Measurements from ENCODE around the gene BACH2. TPM values are rescaled to one million over a fixed set of nuclear protein-coding genes. Genes with fewer than 3 reads are reported as not detected.

BACH2 gene
- total RNA-seq, 1 donor from 2014 or later: 34.1 TPM

DNA sequence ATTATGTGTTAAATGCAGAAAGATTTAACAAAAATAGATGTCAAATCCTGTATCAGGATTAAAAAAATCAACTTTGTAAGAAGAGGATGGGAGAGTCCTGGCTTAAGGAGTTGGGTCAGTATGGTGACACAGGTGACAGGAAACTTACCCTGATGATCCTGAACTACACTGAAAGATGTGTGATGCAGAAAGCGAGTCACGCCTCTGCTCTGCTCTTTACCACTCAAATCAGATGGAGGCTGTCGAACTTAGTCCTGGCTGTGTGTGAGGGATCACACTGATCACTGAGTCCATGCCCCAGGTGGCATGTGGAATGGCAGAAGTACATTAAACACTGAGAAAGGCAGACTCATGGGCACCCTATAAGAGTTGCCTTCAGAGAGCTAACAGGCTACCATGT, 309.5 kb downstream of the BACH2 start:
- no peaks in the 10 kb centered on the region for H3K9me3 Mint-ChIP-seq
- no peak for DNase-seq (ENCODE audit: low spot score in 2 of 2, unreplicated experiment in 2 of 2)
- TF ChIP-seq, protein P1, sequence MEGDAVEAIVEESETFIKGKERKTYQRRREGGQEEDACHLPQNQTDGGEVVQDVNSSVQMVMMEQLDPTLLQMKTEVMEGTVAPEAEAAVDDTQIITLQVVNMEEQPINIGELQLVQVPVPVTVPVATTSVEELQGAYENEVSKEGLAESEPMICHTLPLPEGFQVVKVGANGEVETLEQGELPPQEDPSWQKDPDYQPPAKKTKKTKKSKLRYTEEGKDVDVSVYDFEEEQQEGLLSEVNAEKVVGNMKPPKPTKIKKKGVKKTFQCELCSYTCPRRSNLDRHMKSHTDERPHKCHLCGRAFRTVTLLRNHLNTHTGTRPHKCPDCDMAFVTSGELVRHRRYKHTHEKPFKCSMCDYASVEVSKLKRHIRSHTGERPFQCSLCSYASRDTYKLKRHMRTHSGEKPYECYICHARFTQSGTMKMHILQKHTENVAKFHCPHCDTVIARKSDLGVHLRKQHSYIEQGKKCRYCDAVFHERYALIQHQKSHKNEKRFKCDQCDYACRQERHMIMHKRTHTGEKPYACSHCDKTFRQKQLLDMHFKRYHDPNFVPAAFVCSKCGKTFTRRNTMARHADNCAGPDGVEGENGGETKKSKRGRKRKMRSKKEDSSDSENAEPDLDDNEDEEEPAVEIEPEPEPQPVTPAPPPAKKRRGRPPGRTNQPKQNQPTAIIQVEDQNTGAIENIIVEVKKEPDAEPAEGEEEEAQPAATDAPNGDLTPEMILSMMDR (IDR thresholded peaks at IDR 0.05; ENCODE audit: unreplicated experiment): no peak
- H3K36me3 Mint-ChIP-seq: no peaks in the 10 kb centered on the region
- H3K4me1 Mint-ChIP-seq: peaks cover 51% of the 10 kb centered on the region
- no peaks in the 10 kb centered on the region for H3K27me3 Mint-ChIP-seq (ENCODE audit: low read depth)
- H3K27ac Mint-ChIP-seq: no peak overlapping the region
- H3K4me3 Mint-ChIP-seq: no peak overlapping the region

DNA sequence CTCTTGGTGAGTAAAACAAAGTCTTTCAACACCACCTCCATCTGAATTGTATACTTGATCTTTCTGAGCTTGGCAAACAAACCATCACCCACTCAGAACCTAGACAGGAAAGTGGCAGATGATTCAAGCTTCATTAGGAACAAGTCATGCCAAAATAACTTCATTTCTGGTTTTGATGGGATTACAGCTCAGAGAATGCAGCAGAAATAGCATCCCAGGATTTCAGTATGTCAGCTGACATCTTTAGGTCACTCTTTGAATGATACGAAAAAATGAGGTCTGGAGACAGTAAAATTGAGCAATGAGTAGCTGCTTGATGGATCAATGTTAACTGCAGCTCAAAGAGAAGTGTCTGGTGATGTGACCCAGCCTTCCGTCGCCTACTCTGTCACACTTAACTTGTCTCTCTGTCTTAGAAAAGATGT, 310.0 kb downstream of the BACH2 start:
- Mint-ChIP-seq H3K27me3 (ENCODE audit: low read depth) (no peaks in the 10 kb centered on the region), H3K9me3 (no peaks in the 10 kb centered on the region), H3K36me3 (no peaks in the 10 kb centered on the region), H3K27ac (no peak overlapping the region), H3K4me3 (no peak overlapping the region), H3K4me1 (peaks cover 51% of the 10 kb centered on the region)
- TF ChIP-seq, protein P1 (IDR thresholded peaks at IDR 0.05; ENCODE audit: unreplicated experiment): no peak
- no peak for DNase-seq (ENCODE audit: low spot score in 2 of 2, unreplicated experiment in 2 of 2)

DNA sequence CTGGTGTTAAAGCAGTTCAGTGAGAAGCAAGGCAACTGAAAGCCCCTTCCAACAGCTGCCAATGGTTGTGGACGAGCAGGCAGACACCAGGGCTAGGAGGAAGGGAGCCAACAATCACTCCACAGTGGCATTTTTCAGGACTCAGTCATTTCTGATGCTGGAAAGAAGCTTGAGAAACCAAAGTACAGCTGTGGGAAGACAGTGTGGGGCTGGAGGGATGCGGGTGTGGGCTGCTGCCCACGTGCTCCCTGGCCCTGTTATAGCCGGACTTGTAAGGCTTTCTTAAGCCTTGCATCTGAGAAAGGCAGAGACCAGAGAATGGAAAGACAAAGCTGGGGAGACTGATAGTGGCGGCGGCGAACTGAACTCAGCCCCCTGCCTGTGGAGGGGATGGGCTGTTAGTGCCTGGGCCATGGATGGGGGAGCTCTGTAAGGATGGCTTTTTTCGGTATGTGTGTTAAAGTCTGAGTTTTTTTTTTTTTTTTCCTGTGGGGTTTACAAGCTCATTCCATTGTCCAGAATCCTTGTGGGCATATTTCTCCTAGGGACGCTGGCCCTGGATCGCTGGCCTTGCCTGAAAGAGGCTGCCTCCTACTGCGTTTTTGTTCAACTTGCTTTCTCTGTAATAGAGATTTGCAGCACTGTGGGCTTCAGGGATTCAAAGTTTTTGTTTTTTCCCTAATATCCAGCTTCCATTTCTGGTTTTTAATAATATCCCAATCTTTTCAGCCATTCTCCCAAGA, 310.7 kb downstream of the BACH2 start:
- DNase-seq (ENCODE audit: low spot score in 2 of 2, unreplicated experiment in 2 of 2): no peak
- TF ChIP-seq, protein P1 (IDR thresholded peaks at IDR 0.05; ENCODE audit: unreplicated experiment): no peak
- H3K4me3 Mint-ChIP-seq: no peak overlapping the region
- peaks cover 51% of the 10 kb centered on the region for H3K4me1 Mint-ChIP-seq
- H3K36me3 Mint-ChIP-seq: no peaks in the 10 kb centered on the region
- H3K27me3 Mint-ChIP-seq (ENCODE audit: low read depth): no peaks in the 10 kb centered on the region
- no peaks in the 10 kb centered on the region for H3K9me3 Mint-ChIP-seq
- peak overlapping the region; percentile 83 for H3K27ac Mint-ChIP-seq

DNA sequence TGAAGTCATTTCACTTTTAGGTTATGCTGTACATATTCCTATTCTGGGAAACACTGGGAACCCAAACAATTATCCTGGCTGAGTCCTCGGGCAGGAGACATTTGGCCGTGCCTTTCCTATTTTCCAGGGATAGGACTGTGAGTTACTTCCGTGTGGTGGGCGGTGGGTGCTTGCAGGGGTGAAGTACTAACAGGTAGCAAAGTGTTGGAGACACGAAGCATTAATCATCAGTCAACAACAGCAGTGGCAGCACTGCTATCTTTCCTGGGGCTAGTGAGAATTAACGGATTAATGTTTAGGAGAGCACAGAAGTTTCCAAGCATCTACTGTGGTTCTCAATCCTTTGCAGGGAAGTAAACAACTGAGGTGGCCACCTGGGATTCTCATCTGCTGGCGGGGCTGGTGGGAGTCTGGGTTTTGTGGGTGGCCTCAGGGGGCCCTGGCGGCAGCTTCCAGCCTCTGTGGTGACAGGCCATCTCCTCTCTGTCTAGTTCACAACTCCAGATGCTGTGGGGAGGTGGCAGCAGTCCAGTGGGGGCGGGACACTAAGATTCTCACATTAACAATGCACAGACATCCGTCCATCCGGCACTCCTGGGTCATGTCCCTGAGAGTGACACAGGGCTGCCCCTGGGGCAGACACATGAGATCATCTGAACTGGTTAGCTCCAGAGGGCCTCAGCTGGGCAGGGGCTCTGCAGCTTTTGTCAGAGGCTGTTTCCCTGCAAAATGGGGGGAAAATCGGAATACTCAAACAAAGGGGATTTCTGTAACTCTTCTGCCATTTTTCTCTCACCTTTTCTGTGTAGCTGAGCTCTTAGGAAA, 311.5 kb downstream of the BACH2 start:
- peak overlapping the region; percentile 83 for H3K27ac Mint-ChIP-seq
- DNase-seq (ENCODE audit: low spot score in 2 of 2, unreplicated experiment in 2 of 2): no peak
- no peak overlapping the region for H3K4me3 Mint-ChIP-seq
- no peaks in the 10 kb centered on the region for H3K9me3 Mint-ChIP-seq
- H3K36me3 Mint-ChIP-seq: no peaks in the 10 kb centered on the region
- H3K27me3 Mint-ChIP-seq (ENCODE audit: low read depth): no peaks in the 10 kb centered on the region
- TF ChIP-seq, protein P1 (IDR thresholded peaks at IDR 0.05; ENCODE audit: unreplicated experiment): no peak
- peaks cover 46% of the 10 kb centered on the region for H3K4me1 Mint-ChIP-seq

DNA sequence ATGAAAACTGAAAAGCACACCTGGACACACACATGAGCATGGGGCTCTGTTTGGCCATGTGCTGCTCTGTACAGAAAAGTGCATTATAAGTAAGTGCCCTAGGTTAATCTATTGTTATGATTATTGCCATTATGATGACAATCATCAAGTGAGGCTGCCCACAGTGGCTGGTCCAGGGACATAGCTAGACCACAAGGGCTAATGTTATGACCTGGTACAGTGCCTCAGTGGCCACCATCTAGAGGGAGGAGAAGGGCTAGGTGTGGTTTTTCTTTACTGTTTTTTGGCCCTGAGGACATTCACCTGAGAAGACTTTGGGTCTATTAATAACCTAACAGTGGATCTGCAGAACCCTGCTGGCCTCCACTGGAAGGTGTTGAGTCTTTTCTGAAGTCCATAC, 316.3 kb downstream of the BACH2 start:
- Mint-ChIP-seq H3K27me3 (ENCODE audit: low read depth) (no peaks in the 10 kb centered on the region), H3K4me1 (peaks cover 22% of the 10 kb centered on the region), H3K4me3 (no peak overlapping the region)

More for the DNA sequence above, 316.3 kb downstream of the BACH2 start:
- TF ChIP-seq, protein P1 (IDR thresholded peaks at IDR 0.05; ENCODE audit: unreplicated experiment): no peak
- H3K36me3 Mint-ChIP-seq: no peaks in the 10 kb centered on the region
- H3K9me3 Mint-ChIP-seq: no peaks in the 10 kb centered on the region
- H3K27ac Mint-ChIP-seq: no peak overlapping the region
- no peak for DNase-seq (ENCODE audit: low spot score in 2 of 2, unreplicated experiment in 2 of 2)

Measured in mesothelial cell of epicardium (in vitro differentiated cells).